Endothelial cell of umbilical vein (primary cell): ENCODE data around the gene PKD1L1. TPM values are rescaled to one million over a fixed set of nuclear protein-coding genes. Genes with fewer than 3 reads are reported as not detected.

Source experiments
- BruUV-seq: library from RNA; stranded (reverse); fragments of 400-500 nt; replicated peaks from 2 replicates; lab custom pipeline; 2021; lab: Mats Ljungman, UMichigan
- CTCF ChIA-PET: fragments of 300-600, 350-600 bp; sonication (Branson Sonifier 250); formaldehyde crosslinking; loops from one replicate; lab custom pipeline; 2021; ENCODE audit warnings: antibody characterized with exemption, inconsistent platforms; lab: Charles Lee
- POLR2A ChIA-PET: fragments of 300-600, 350-600 bp; sonication (Branson Sonifier 250); formaldehyde crosslinking; loops from one replicate; lab custom pipeline; 2021; ENCODE audit warnings: antibody characterized with exemption, inconsistent platforms; lab: Charles Lee
- DNase-seq: peaks from one replicate; pipeline ENCODE4 v3.0.0-alpha.2; 2011; ENCODE audit warnings: low read depth, low spot score
- FAIRE-seq: peaks from 2 replicates; lab custom pipeline; 2011; peaks lifted over from hg19 to GRCh38; lab: Jason Lieb, UNC
- H2AFZ ChIP-seq: 2 replicates; pipeline ENCODE4 v1.6.0; 2012; ENCODE audit warnings: low read depth, low read length, control low read depth, inconsistent platforms
- H3K27ac ChIP-seq: 2 replicates; pipeline ENCODE4 v1.5.1; 2011; ENCODE audit warnings: low read depth, mild to moderate bottlenecking, control low read depth, low read length, moderate library complexity; ENCODE audit not compliant: insufficient read depth
- H3K27me3 ChIP-seq, 2 experiments: 2 replicates each; pipeline versions ENCODE4 v1.6.0 to v1.6.1; 2011; ENCODE audit warnings: low read length in 2 of 2, mixed read lengths in 1 of 2; ENCODE audit not compliant: control insufficient read depth in 2 of 2, insufficient read depth in 2 of 2
- H3K36me3 ChIP-seq, 2 experiments: 2 replicates in 1 of 2; 3 replicates in 1 of 2; pipeline ENCODE4 v1.5.1; 2011; ENCODE audit warnings: low read length in 2 of 2, mild to moderate bottlenecking in 1 of 2, moderate library complexity in 1 of 2; ENCODE audit not compliant: control insufficient read depth in 2 of 2, insufficient read depth in 2 of 2; ENCODE audit errors: extremely low read depth in 1 of 2
- H3K4me1 ChIP-seq: 3 replicates; pipeline ENCODE4 v1.5.1; 2011; ENCODE audit warnings: mild to moderate bottlenecking, low read length; ENCODE audit not compliant: control insufficient read depth, insufficient read depth; ENCODE audit errors: extremely low read depth
- H3K4me2 ChIP-seq: 2 replicates; pipeline ENCODE4 v1.6.1; 2011; ENCODE audit warnings: low read length, control low read depth, mixed read lengths; ENCODE audit not compliant: insufficient read depth
- H3K4me3 ChIP-seq, 3 experiments: fragments of 200-600 bp in 1 of 3; sonication (generic), shearing (Covaris generic) in 1 of 3; replicated peaks in 1 of 3; 2 replicates each; pipeline ENCODE4 v1.5.1; 2011 to 2016; ENCODE audit warnings: control low read depth in 3 of 3, low read length in 3 of 3, mild to moderate bottlenecking in 2 of 3, inconsistent platforms in 1 of 3, low read depth in 1 of 3, moderate library complexity in 1 of 3; ENCODE audit not compliant: insufficient read depth in 1 of 3
- H3K79me2 ChIP-seq: 2 replicates; pipeline ENCODE4 v1.6.0; 2012; ENCODE audit warnings: low read length, inconsistent platforms; ENCODE audit not compliant: control insufficient read depth, insufficient read depth
- H3K9ac ChIP-seq: replicated peaks from 2 replicates; pipeline ENCODE3; 2011; ENCODE audit warnings: low read length, control low read depth; ENCODE audit not compliant: insufficient read depth; ENCODE audit errors: extremely low read depth
- H3K9me1 ChIP-seq: replicated peaks from 3 replicates; pipeline ENCODE4 v1.6.0; 2011; ENCODE audit warnings: mild to moderate bottlenecking, low read length; ENCODE audit not compliant: control insufficient read depth, insufficient read depth; ENCODE audit errors: extremely low read depth
- H3K9me3 ChIP-seq: replicated peaks from 2 replicates; pipeline ENCODE4 v1.5.1; 2012; ENCODE audit warnings: low read length, inconsistent platforms; ENCODE audit not compliant: control insufficient read depth, insufficient read depth
- H4K20me1 ChIP-seq: replicated peaks from 2 replicates; pipeline ENCODE3; 2011; ENCODE audit warnings: mild to moderate bottlenecking, low read length; ENCODE audit not compliant: control insufficient read depth, insufficient read depth; ENCODE audit errors: extremely low read depth
- CTCF ChIP-seq, 2 donors: IDR thresholded peaks; 1 replicate in 1 of 2; 2 replicates in 1 of 2; pipeline ENCODE4 v1.5.1; 2011; ENCODE audit warnings: low read length in 2 of 2, mild to moderate bottlenecking in 2 of 2, moderate library complexity in 2 of 2, control low read depth in 1 of 2, inconsistent platforms in 1 of 2, low read depth in 1 of 2; ENCODE audit not compliant: insufficient read depth in 1 of 2; ENCODE audit errors: extremely low read depth in 1 of 2
- EZH2 ChIP-seq: IDR thresholded peaks from 2 replicates; pipeline ENCODE4 v1.6.1; 2012; ENCODE audit warnings: borderline replicate concordance, low read depth, mild to moderate bottlenecking, moderate library complexity, low read length, inconsistent platforms; ENCODE audit not compliant: severe bottlenecking
- FOS ChIP-seq: IDR thresholded peaks from 2 replicates; pipeline ENCODE4 v1.6.1; 2011; ENCODE audit warnings: mild to moderate bottlenecking, low read length, moderate library complexity, borderline replicate concordance; ENCODE audit not compliant: insufficient read depth
- GATA2 ChIP-seq: IDR thresholded peaks from 2 replicates; pipeline ENCODE4 v1.7.0; 2011; ENCODE audit warnings: low read depth, mild to moderate bottlenecking, moderate library complexity, mixed read lengths, low read length; ENCODE audit not compliant: insufficient read length, insufficient read depth
- JUN ChIP-seq: IDR thresholded peaks from 2 replicates; pipeline ENCODE4 v1.6.1; 2011; ENCODE audit warnings: borderline replicate concordance, low read depth; ENCODE audit not compliant: insufficient read length, insufficient read depth
- MAX ChIP-seq: IDR thresholded peaks from 2 replicates; pipeline ENCODE4 v1.6.1; 2011; ENCODE audit not compliant: insufficient read depth, insufficient read length
- MYC ChIP-seq: IDR thresholded peaks from one replicate; pipeline ENCODE4 v1.6.1; 2011; ENCODE audit warnings: mild to moderate bottlenecking, low read depth, low read length
- POLR2A ChIP-seq: IDR thresholded peaks from 2 replicates; pipeline ENCODE4 v1.6.1; 2012; ENCODE audit warnings: low read depth, mild to moderate bottlenecking, control low read depth, low read length
- POLR2AphosphoS5 ChIP-seq: IDR thresholded peaks from 2 replicates; pipeline ENCODE4 v1.6.1; 2012; ENCODE audit warnings: low read depth, mild to moderate bottlenecking, control low read depth, low read length, moderate library complexity; ENCODE audit not compliant: insufficient read depth
- dilution Hi-C: fragments of 300-500 bp; cut with MboI; formaldehyde crosslinking; loops from one replicate; pipeline ENCODE4 v1.15.0; 2019; ENCODE audit warnings: low sequenced_read_pairs; ENCODE audit not compliant: extremely low pct_ligation_motif_present
- intact Hi-C: fragments of 100-400 bp; cut with micrococcal nuclease; formaldehyde crosslinking; loops from one replicate; pipeline ENCODE4 v1.10.0; 2022
- polyA plus RNA-seq, 4 experiments: library from polyadenylated mRNA; depleted of rRNA in 3 of 4; stranded (reverse) in 3 of 4; unstranded in 1 of 4; fragments of >200 nt; gene quantifications; 2 replicates each; pipeline versions ENCODE4 v1.2.1 to v1.2.3, GENCODE V29; 2011 to 2012; ENCODE audit warnings: missing spikeins in 1 of 4
- total RNA-seq: library from RNA; stranded (reverse); gene quantifications from 2 replicates; pipeline ENCODE4 v1.2.3, GENCODE V29; 2021

The PKD1L1 gene
- total and polyA plus RNA-seq, 2 donors (not counting 3 experiments of a cell fraction or from before 2014, with no cell fraction given), result 4.1 to 5.9 TPM

- H3K9me1 ChIP-seq, result no peaks in the 10 kb centered on the region
- no peaks in the 10 kb centered on the region for H3K4me1 ChIP-seq
- no peaks in the 10 kb centered on the region for H3K9me3 ChIP-seq
- H3K27me3 ChIP-seq, result no peaks in the 10 kb centered on the region
- DNase-seq (no peak), FAIRE-seq (no peak)
- no peaks in the 10 kb centered on the region for H4K20me1 ChIP-seq
- ChIA-PET CTCF (interaction anchor here (1.0 kb wide), 1 partner anchor 573 kb away, joined by 3 read pairs; no protein-coding TSS in a partner anchor), POLR2A (no interaction called here)
- H3K79me2 ChIP-seq, result no peaks in the 10 kb centered on the region
- no peak overlapping the region for H3K4me2 ChIP-seq
- H3K36me3 ChIP-seq, result no peaks in the 10 kb centered on the region
- TF ChIP-seq MYC (no peak), EZH2 (no peak), JUN (no peak), FOS (no peak), POLR2AphosphoS5 (no peak), CTCF (IDR thresholded peaks at IDR 0.05; ENCODE audit: extremely low read depth in 1 of 2, insufficient read depth in 1 of 2, low read depth in 1 of 2, low read length in 2 of 2) (no peak), MAX (no peak), GATA2 (no peak), POLR2A (no peak)
- H3K27ac ChIP-seq, result no peak overlapping the region
- no TSS peak for BruUV-seq
- dilution Hi-C loops, result no loop called here
- H3K4me3 ChIP-seq, result no peak overlapping the region
- intact Hi-C loops, result no loop called here
- H2AFZ ChIP-seq, result no peak overlapping the region
- H3K9ac ChIP-seq, result no peak overlapping the region
Measured at GRCh38 chr7:47839381-47839780, 108.9 kb downstream of the PKD1L1 start.
